PC-9 (cell line): ENCODE data around the gene CMTM4. TPM values are rescaled to one million over a fixed set of nuclear protein-coding genes. Genes with fewer than 3 reads are reported as not detected.

Experiments
- BruUV-seq: library from RNA; stranded (reverse); fragments of 400-500 nt; replicated peaks from 2 replicates; lab custom pipeline; 2021; lab: Mats Ljungman, UMichigan
- CTCF ChIA-PET: fragments of 300-600 bp; sonication (Branson Sonifier 250); formaldehyde crosslinking; loops from one replicate; lab custom pipeline; 2022; ENCODE audit warnings: antibody characterized with exemption; lab: Charles Lee
- POLR2A ChIA-PET: fragments of 300-600 bp; sonication (Branson Sonifier 250); formaldehyde crosslinking; loops from one replicate; lab custom pipeline; 2022; ENCODE audit warnings: antibody characterized with exemption; ENCODE audit not compliant: unreplicated experiment; lab: Charles Lee
- DNase-seq, 2 experiments: peaks; one replicate each; pipeline versions ENCODE4 v3.0.0 to v3.0.0-alpha.2; 2015 to 2022; ENCODE audit warnings: mixed read lengths in 1 of 2
- H2AFZ ChIP-seq: fragments of 200-600 bp; sonication (generic); 2 replicates; pipeline ENCODE4 v1.8.1; 2017; ENCODE audit warnings: antibody characterized with exemption
- H3F3A ChIP-seq: fragments of 200-600 bp; sonication (generic); 2 replicates; pipeline ENCODE4 v1.8.1; 2017; ENCODE audit warnings: antibody characterized with exemption, mild to moderate bottlenecking, low read depth; ENCODE audit not compliant: insufficient read depth
- H3K27ac ChIP-seq: fragments of 200-600 bp; sonication (generic); 2 replicates; pipeline ENCODE4 v1.6.1; 2016; ENCODE audit warnings: mixed run types
- H3K27me3 ChIP-seq: fragments of 200-600 bp; sonication (generic); 2 replicates; pipeline ENCODE4 v1.6.1; 2016; ENCODE audit warnings: low read depth, mixed run types; ENCODE audit not compliant: insufficient read depth
- H3K36me3 ChIP-seq: fragments of 200-600 bp; sonication (generic); 2 replicates; pipeline ENCODE4 v1.6.1; 2016; ENCODE audit warnings: low read depth, mixed run types
- H3K4me1 ChIP-seq: fragments of 200-600 bp; sonication (generic); replicated peaks from 2 replicates; pipeline ENCODE4 v1.6.1; 2016; ENCODE audit warnings: mixed run types; ENCODE audit not compliant: insufficient read depth
- H3K4me2 ChIP-seq: fragments of 200-600 bp; sonication (generic); 2 replicates; pipeline ENCODE4 v1.6.1; 2017; ENCODE audit warnings: mixed run types
- H3K4me3 ChIP-seq: fragments of 200-600 bp; sonication (generic); 2 replicates; pipeline ENCODE4 v1.6.1; 2016; ENCODE audit warnings: mixed run types
- H3K79me2 ChIP-seq: fragments of 200-600 bp; sonication (generic); 2 replicates; pipeline ENCODE4 v1.6.1; 2017; ENCODE audit warnings: low read depth, mixed run types
- H3K9me2 ChIP-seq: fragments of 200-600 bp; sonication (generic); 2 replicates; pipeline ENCODE4 v1.8.1; 2017; ENCODE audit warnings: mild to moderate bottlenecking; ENCODE audit not compliant: insufficient read depth
- H3K9me3 ChIP-seq: fragments of 200-600 bp; sonication (generic); 2 replicates; pipeline ENCODE4 v1.8.1; 2016; ENCODE audit warnings: low read depth; ENCODE audit not compliant: insufficient read depth
- H4K20me1 ChIP-seq: fragments of 200-600 bp; sonication (generic); 2 replicates; pipeline ENCODE4 v1.8.1; 2017; ENCODE audit not compliant: insufficient read depth
- EZH2 ChIP-seq: fragments of 200-600 bp; sonication (generic); IDR thresholded peaks from 2 replicates; pipeline ENCODE4 v1.8.0; 2017; ENCODE audit warnings: antibody characterized with exemption, low read depth
- intact Hi-C: fragments of 100-400 bp; cut with micrococcal nuclease; formaldehyde crosslinking; loops from one replicate; pipeline ENCODE4 v1.10.0; 2022; ENCODE audit not compliant: unreplicated experiment
- total RNA-seq: library from RNA; stranded (reverse); gene quantifications from 2 replicates; pipeline ENCODE4 v1.2.3, GENCODE V29; 2021
- TF ChIP-seq, protein P1 (sequence below): fragments of 200-600 bp; sonication (generic); conservative IDR thresholded peaks from 2 replicates; pipeline ENCODE4 v1.6.1; 2017; ENCODE audit warnings: mixed run types, antibody characterized with exemption, mild to moderate bottlenecking, moderate library complexity

CMTM4 gene
- total RNA-seq, 1 experiment from 2014 or later = 81.3 TPM

DNA sequence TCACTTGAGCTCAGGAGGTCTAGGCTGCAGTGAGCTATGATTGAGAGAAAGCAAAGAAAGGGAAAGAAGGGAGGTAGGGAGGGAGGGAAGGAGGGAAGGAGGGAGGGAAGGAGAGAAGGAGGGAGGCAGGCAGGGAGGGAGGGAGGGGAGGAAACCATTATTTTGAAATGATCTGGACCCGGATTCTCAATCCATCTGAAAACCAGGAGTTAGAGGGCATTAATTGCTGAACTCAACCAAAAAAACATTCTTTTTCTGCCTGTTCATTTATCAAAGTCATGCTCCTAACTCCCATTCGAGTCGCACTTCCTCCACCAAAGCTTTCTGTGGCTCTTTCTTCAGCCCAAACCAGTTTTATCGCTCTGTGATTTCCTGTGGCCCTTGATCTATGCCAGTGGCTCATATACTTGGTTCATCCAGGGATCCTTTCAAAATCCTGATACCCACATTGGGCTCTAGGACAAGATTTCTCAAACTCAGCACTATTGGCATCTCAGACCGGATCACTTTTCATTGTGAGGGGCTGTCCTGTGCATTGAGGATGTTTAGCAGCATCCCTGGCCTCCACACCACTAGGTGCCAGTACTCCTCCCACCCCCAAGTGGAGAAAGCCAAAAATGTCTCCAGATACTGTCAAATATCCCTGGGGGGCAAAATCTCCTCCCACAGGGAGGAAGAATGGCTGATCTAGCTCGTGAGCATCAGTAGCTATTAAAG, 38.2 kb downstream of the CMTM4 start:
- no peaks in the 10 kb centered on the region for H3K36me3 ChIP-seq
- no peak overlapping the region for H3K4me3 ChIP-seq
- H3K79me2 ChIP-seq = peaks cover 35% of the 10 kb centered on the region
- no peak for TF ChIP-seq EZH2
- TF ChIP-seq, protein P1, sequence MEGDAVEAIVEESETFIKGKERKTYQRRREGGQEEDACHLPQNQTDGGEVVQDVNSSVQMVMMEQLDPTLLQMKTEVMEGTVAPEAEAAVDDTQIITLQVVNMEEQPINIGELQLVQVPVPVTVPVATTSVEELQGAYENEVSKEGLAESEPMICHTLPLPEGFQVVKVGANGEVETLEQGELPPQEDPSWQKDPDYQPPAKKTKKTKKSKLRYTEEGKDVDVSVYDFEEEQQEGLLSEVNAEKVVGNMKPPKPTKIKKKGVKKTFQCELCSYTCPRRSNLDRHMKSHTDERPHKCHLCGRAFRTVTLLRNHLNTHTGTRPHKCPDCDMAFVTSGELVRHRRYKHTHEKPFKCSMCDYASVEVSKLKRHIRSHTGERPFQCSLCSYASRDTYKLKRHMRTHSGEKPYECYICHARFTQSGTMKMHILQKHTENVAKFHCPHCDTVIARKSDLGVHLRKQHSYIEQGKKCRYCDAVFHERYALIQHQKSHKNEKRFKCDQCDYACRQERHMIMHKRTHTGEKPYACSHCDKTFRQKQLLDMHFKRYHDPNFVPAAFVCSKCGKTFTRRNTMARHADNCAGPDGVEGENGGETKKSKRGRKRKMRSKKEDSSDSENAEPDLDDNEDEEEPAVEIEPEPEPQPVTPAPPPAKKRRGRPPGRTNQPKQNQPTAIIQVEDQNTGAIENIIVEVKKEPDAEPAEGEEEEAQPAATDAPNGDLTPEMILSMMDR = no peak
- BruUV-seq = no TSS peak
- no peak for DNase-seq
- H3F3A ChIP-seq = 0 out of 2 replicates have a peak, but pooled peaks cover 3% of the 10 kb centered on the region
- H3K27ac ChIP-seq = no peak overlapping the region
- H3K9me3 ChIP-seq = no peaks in the 10 kb centered on the region
- POLR2A ChIA-PET = interaction anchor here (0.7 kb wide), 1 partner anchor 39 kb away, joined by 4 read pairs; no protein-coding TSS in a partner anchor
- peaks cover 6% of the 10 kb centered on the region; the same call in 1 of the 2 replicates for H4K20me1 ChIP-seq
- intact Hi-C loops = no loop called here
- H3K4me2 ChIP-seq = no peak overlapping the region
- 0 out of 2 replicates have a peak, but pooled peaks cover 4% of the 10 kb centered on the region for H3K4me1 ChIP-seq
- no peaks in the 10 kb centered on the region for H3K27me3 ChIP-seq
- H3K9me2 ChIP-seq = no peaks in the 10 kb centered on the region
- H2AFZ ChIP-seq = no peak overlapping the region
- CTCF ChIA-PET = interaction anchor here (0.5 to 1.2 kb wide), 2 partner anchors 50 to 122 kb away, joined by 3 to 4 read pairs; no protein-coding TSS in a partner anchor

DNA sequence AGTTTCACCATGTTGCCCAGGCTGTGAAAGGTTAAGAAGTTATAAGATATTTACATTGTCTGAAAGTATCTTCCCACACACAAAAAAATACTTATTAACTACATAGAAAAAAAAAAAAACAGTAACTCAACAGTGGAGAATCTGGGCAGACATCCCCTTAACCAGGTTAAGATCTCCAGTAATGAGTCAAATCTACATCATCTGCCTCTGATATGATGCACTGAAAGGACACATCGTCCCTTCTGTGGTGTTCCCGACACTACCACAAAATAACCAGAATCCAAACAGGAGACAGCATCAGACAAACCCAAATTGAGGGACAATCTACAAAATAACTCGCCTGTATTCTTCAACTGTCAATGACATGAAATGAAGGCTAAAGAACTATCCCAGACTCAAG, 40.0 kb downstream of the CMTM4 start:
- Histone ChIP-seq H3K4me1 (0 out of 2 replicates have a peak, but pooled peaks cover 4% of the 10 kb centered on the region), H3K9me2 (no peaks in the 10 kb centered on the region), H2AFZ (no peak overlapping the region), H3F3A (0 out of 2 replicates have a peak, but pooled peaks cover 3% of the 10 kb centered on the region), H4K20me1 (no peaks in the 10 kb centered on the region; the same call in 1 of the 2 replicates), H3K27ac (no peak overlapping the region), H3K9me3 (no peaks in the 10 kb centered on the region), H3K27me3 (no peaks in the 10 kb centered on the region), H3K79me2 (peaks cover 35% of the 10 kb centered on the region), H3K4me3 (no peak overlapping the region), H3K36me3 (no peaks in the 10 kb centered on the region), H3K4me2 (no peak overlapping the region)
- no peak for TF ChIP-seq EZH2
- TF ChIP-seq, protein P1 = no peak
- CTCF ChIA-PET = interaction anchor here (1.1 kb wide), 1 partner anchor 48 kb away, joined by 3 read pairs; no protein-coding TSS in a partner anchor
- intact Hi-C loops = no loop called here
- BruUV-seq = no TSS peak
- no peak for DNase-seq
- POLR2A ChIA-PET = no interaction called here

DNA sequence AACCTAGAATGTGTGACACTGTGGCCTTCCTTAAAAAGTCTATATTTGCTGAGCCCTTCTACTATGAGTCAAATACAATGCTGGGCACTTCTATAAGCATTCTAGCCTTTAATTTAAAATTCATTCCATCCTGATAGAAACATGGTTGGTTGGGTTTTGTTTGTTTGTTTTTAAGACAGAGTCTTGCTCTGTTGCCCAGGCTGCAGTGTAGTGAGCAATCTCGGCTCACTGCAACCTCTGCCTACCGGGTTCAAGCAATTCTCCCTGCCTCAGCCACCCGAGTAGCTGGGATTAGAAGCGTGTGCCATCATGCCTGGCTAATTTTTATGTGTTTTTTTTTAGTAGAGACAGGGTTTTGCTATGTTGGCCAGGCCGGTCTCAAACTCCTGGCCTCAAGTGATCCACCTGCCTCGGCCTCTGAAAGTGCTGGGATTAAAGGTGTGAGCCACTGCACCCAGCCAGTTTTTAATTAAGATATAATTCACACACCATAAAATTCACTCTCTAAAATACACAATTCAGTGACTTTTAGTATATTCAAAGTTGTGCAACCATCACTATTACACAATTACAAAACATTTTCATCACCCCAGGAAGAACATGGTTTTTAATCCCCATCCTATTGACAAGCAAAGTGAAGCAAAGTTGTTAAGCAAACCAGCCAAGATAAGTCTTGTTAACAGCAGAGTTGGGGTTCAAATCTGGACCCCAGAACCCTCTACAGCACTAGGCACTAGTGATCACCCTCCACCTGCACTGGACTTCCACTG, 42.8 kb downstream of the CMTM4 start:
- Histone ChIP-seq H3K4me3 (no peak overlapping the region), H4K20me1 (peaks cover 14% of the 10 kb centered on the region; the same call in 1 of the 2 replicates), H3K36me3 (no peaks in the 10 kb centered on the region), H3K27me3 (no peaks in the 10 kb centered on the region), H2AFZ (no peak overlapping the region), H3K79me2 (peaks cover 22% of the 10 kb centered on the region), H3K4me2 (no peak overlapping the region), H3K27ac (no peak overlapping the region), H3F3A (0 out of 2 replicates have a peak, but pooled peaks cover 3% of the 10 kb centered on the region), H3K4me1 (0 out of 2 replicates have a peak, but pooled peaks cover 4% of the 10 kb centered on the region), H3K9me3 (no peaks in the 10 kb centered on the region), H3K9me2 (no peaks in the 10 kb centered on the region)
- intact Hi-C loops = no loop called here
- TF ChIP-seq EZH2 = no peak
- TF ChIP-seq, protein P1 = no peak
- BruUV-seq = no TSS peak
- DNase-seq = no peak
- ChIA-PET CTCF (no interaction called here), POLR2A (no interaction called here)
